Trophoblast cell (in vitro differentiated cells and primary cell): ENCODE measurements around the gene ARPC1B.
"Not testable (repeated sequence)": the region's sequence is repeated elsewhere in the genome, so short reads cannot be mapped to it uniquely, and the experiment has no call there.

Experiments used
- DNase-seq, 2 donors: peaks; one replicate each; pipeline ENCODE4 v3.0.0-alpha.2; 2016
- H2AFZ ChIP-seq: 2 replicates; pipeline ENCODE4 v1.6.1; 2013; ENCODE audit warnings: low read length, moderate library complexity, mild to moderate bottlenecking; ENCODE audit not compliant: insufficient read depth, poor library complexity
- H2AK5ac ChIP-seq: 2 replicates; pipeline ENCODE4 v1.6.1; 2013; ENCODE audit warnings: mild to moderate bottlenecking, low read length
- H2BK120ac ChIP-seq: 2 replicates; pipeline ENCODE4 v1.6.1; 2013; ENCODE audit warnings: low read length, mild to moderate bottlenecking, moderate library complexity; ENCODE audit not compliant: insufficient read depth, poor library complexity
- H2BK12ac ChIP-seq: 2 replicates; pipeline ENCODE4 v1.6.1; 2013; ENCODE audit warnings: mild to moderate bottlenecking, low read length, moderate library complexity
- H2BK5ac ChIP-seq: 2 replicates; pipeline ENCODE4 v1.6.1; 2013; ENCODE audit warnings: low read length, low read depth, moderate library complexity, mild to moderate bottlenecking; ENCODE audit not compliant: poor library complexity
- H3K14ac ChIP-seq: 2 replicates; pipeline ENCODE4 v1.6.1; 2013; ENCODE audit warnings: mild to moderate bottlenecking, low read length
- H3K18ac ChIP-seq: 2 replicates; pipeline ENCODE4 v1.6.1; 2013; ENCODE audit warnings: mild to moderate bottlenecking, low read length
- H3K23ac ChIP-seq: 2 replicates; pipeline ENCODE4 v1.6.1; 2013; ENCODE audit warnings: low read length
- H3K27ac ChIP-seq: 2 replicates; pipeline ENCODE4 v1.5.1; 2013; ENCODE audit warnings: low read depth, mild to moderate bottlenecking, inconsistent platforms, low read length, moderate library complexity
- H3K27me3 ChIP-seq: 2 replicates; pipeline ENCODE4 v1.6.1; 2013; ENCODE audit warnings: inconsistent platforms, mild to moderate bottlenecking, low read length, moderate library complexity; ENCODE audit not compliant: insufficient read depth
- H3K36me3 ChIP-seq, 2 experiments: 1 replicate in 1 of 2; 2 replicates in 1 of 2; pipeline ENCODE4 v1.6.1; 2013; ENCODE audit warnings: low read length in 2 of 2, mild to moderate bottlenecking in 2 of 2, moderate library complexity in 1 of 2; ENCODE audit not compliant: insufficient read depth in 2 of 2, control insufficient read depth in 1 of 2
- H3K4ac ChIP-seq: 2 replicates; pipeline ENCODE4 v1.6.1; 2013; ENCODE audit warnings: low read depth, mild to moderate bottlenecking, low read length, moderate library complexity
- H3K4me1 ChIP-seq, 2 experiments: 1 replicate in 1 of 2; 2 replicates in 1 of 2; pipeline ENCODE4 v1.6.1; 2013; ENCODE audit warnings: low read length in 2 of 2, mild to moderate bottlenecking in 2 of 2, moderate library complexity in 1 of 2; ENCODE audit not compliant: insufficient read depth in 2 of 2, control insufficient read depth in 1 of 2
- H3K4me2 ChIP-seq: 2 replicates; pipeline ENCODE4 v1.6.1; 2013; ENCODE audit warnings: inconsistent platforms, mild to moderate bottlenecking, low read length, moderate library complexity
- H3K4me3 ChIP-seq: 2 replicates; pipeline ENCODE4 v1.5.1; 2013; ENCODE audit warnings: mild to moderate bottlenecking, low read depth, low read length, inconsistent platforms
- H3K79me1 ChIP-seq: one replicate; pipeline ENCODE4 v1.6.1; 2013; ENCODE audit warnings: low read length
- H3K79me2 ChIP-seq: 2 replicates; pipeline ENCODE4 v1.6.1; 2013; ENCODE audit warnings: low read length, mild to moderate bottlenecking; ENCODE audit not compliant: control insufficient read depth, insufficient read depth, poor library complexity
- H3K9ac ChIP-seq: 2 replicates; pipeline ENCODE4 v1.6.1; 2013; ENCODE audit warnings: mild to moderate bottlenecking, low read length
- H3K9me3 ChIP-seq: 2 replicates; pipeline ENCODE4 v1.6.1; 2013; ENCODE audit warnings: low read depth, mild to moderate bottlenecking, control low read depth, inconsistent platforms, low read length; ENCODE audit not compliant: insufficient read depth
- H4K12ac ChIP-seq: 2 replicates; pipeline ENCODE4 v1.6.1; 2013; ENCODE audit warnings: low read depth, mild to moderate bottlenecking, low read length, moderate library complexity
- H4K8ac ChIP-seq: 2 replicates; pipeline ENCODE4 v1.6.1; 2013; ENCODE audit warnings: low read depth, mild to moderate bottlenecking, low read length, moderate library complexity
- H4K91ac ChIP-seq: one replicate; pipeline ENCODE4 v1.6.1; 2013; ENCODE audit warnings: low read depth, mild to moderate bottlenecking, low read length, moderate library complexity
- WGBS: extraction: QIAGEN DNeasy Blood & Tissue Kit; methylation state at CpG from one replicate; pipeline ENCODE4 v1.1.7; 2013; ENCODE audit warnings: missing lambda C conversion rate; ENCODE audit not compliant: insufficient read length, insufficient coverage; ENCODE audit errors: extremely low coverage; 5-methylcytosine and 5-hydroxymethylcytosine counted together

ARPC1B gene

DNA sequence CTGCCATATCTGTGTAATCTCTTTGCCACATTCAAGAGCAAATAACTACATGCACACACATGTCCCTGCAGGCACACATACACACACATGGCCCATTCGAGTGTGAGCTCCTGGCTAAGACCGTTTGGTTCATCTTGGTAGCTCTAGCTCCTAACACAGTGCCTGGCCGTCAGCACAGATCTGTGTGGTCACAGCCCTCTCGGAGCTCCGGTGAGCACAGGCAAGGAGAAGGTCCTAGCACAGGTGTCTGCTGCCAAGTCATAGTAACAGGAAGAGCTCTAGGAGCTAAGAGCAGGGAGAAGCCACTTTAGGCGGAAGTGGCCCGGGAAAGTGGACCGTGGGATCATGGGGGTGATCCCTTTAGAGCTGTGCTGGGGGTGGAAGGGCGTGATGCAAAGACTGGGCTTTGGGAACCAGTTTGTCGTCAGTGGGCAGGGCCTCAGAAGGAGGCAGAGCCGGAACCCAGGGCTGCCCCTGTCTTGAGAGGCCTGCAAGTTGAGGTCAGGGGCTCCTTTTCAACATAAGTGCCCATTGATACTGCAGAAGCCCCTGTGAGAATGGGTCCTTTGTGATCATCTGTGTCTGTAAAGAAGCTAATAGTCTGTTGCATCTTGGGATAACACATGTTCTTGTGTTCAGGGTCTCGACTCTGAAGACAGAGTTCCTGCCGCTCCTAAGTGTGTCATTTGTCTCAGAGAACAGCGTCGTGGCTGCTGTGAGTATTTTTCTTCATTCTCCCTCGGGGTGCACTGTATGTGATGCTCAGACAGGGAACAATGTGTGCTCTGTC, 16.6 kb upstream of the ARPC1B start:
- H3K79me2 ChIP-seq = no peaks in the 10 kb centered on the region
- H3K36me3 ChIP-seq = peaks cover 50 to 62% of the 10 kb centered on the region in 2 experiments
- peaks cover 3% of the 10 kb centered on the region for H3K9me3 ChIP-seq
- no peak overlapping the region for H2BK12ac ChIP-seq
- H3K23ac ChIP-seq = no peak overlapping the region
- H3K79me1 ChIP-seq = no peaks in the 10 kb centered on the region
- H3K18ac ChIP-seq = no peak overlapping the region
- no peak overlapping the region for H4K8ac ChIP-seq
- H3K4me1 ChIP-seq = no peaks in the 10 kb centered on the region
- H2BK120ac ChIP-seq = no peak overlapping the region
- WGBS = no CpG with 5 or more reads among the region's 16 CpGs
- H3K4me2 ChIP-seq = no peak overlapping the region
- H3K14ac ChIP-seq = no peak overlapping the region
- no peak overlapping the region for H3K4me3 ChIP-seq
- H2BK5ac ChIP-seq = no peak overlapping the region
- H3K27me3 ChIP-seq = no peaks in the 10 kb centered on the region
- no peak overlapping the region for H3K4ac ChIP-seq
- no peak overlapping the region for H3K9ac ChIP-seq
- no peak overlapping the region for H4K12ac ChIP-seq
- no peak overlapping the region for H3K27ac ChIP-seq
- no peak overlapping the region for H2AFZ ChIP-seq
- no peak overlapping the region for H2AK5ac ChIP-seq
- DNase-seq = no peak
- H4K91ac ChIP-seq = no peak overlapping the region

DNA sequence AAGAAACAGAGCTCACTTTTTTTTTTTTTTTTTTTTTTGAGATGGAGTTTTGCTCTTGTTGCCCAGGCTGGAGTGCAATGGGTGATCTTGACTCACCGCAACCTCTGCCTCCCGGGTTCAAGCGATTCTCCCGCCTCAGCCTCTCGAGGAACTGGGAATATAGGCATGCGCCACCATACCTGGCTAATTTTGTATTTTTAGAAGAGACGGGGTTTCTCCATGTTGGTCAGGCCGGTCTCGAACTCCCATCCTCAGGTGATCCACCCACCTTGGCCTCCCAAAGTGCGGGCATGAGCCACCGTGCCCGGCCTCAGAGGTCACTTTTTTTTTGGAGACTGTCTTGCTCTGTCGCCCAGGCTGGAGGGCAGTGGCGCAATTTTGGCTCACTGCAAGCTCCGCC, 16.0 kb upstream of the ARPC1B start:
- H3K36me3 ChIP-seq = peaks cover 49 to 62% of the 10 kb centered on the region in 2 experiments
- not testable (repeated sequence) for H3K79me2 ChIP-seq, DNase-seq, H4K91ac ChIP-seq, H2AFZ ChIP-seq, H2BK5ac ChIP-seq, H3K27me3 ChIP-seq, H3K9ac ChIP-seq, H3K23ac ChIP-seq, H3K18ac ChIP-seq, H3K27ac ChIP-seq, H4K12ac ChIP-seq, H2BK12ac ChIP-seq, H3K4ac ChIP-seq, H4K8ac ChIP-seq, H3K9me3 ChIP-seq, H3K4me2 ChIP-seq, H3K4me1 ChIP-seq, H3K79me1 ChIP-seq, H3K14ac ChIP-seq, H2AK5ac ChIP-seq, H2BK120ac ChIP-seq, H3K4me3 ChIP-seq
- no CpG with 5 or more reads among the region's 15 CpGs for WGBS

DNA sequence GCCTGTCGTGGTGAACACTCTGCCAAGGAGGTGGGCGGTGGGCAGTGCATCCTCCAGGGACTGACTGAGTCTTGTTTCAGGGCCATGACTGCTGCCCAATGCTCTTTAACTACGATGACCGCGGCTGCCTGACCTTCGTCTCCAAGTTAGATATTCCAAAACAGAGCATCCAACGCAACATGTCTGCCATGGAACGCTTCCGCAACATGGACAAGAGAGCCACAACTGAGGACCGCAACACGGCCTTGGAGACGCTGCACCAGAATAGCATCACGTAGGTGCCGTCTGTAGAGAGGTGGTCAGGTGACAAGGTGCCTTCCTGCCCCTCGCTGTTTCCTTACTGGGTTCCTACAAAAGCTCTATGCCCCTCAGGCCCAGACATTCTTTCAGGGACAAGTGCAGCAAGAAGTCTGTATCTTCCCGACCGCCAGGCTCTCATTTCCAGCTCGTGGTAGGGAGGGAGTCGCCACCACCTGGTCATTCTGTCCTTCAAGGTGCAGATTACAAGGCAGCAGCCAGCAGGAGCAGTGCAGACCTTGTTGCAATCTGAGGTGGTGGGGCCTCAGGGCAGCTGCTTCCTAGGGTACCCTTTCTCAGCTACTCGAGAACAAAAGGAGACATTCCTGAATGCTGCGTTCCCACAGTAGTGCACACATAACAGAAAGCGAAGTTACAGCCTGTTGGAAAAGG, 14.9 kb upstream of the ARPC1B start:
- H3K4me2 ChIP-seq = no peak overlapping the region
- H3K4me1 ChIP-seq = no peaks in the 10 kb centered on the region
- no peak overlapping the region for H2AK5ac ChIP-seq
- H3K18ac ChIP-seq = no peak overlapping the region
- no CpG with 5 or more reads among the region's 22 CpGs for WGBS
- no peak overlapping the region for H2AFZ ChIP-seq
- no peak overlapping the region for H3K9ac ChIP-seq
- no peak overlapping the region for H2BK5ac ChIP-seq
- H3K27ac ChIP-seq = no peak overlapping the region
- H3K4me3 ChIP-seq = no peak overlapping the region
- peaks cover 3% of the 10 kb centered on the region for H3K9me3 ChIP-seq
- no peak for DNase-seq
- H3K79me1 ChIP-seq = no peaks in the 10 kb centered on the region
- H3K36me3 ChIP-seq = peaks cover 49 to 62% of the 10 kb centered on the region in 2 experiments
- H4K8ac ChIP-seq = no peak overlapping the region
- H3K4ac ChIP-seq = no peak overlapping the region
- H3K14ac ChIP-seq = no peak overlapping the region
- no peaks in the 10 kb centered on the region for H3K27me3 ChIP-seq
- H4K91ac ChIP-seq = no peak overlapping the region
- no peak overlapping the region for H3K23ac ChIP-seq
- H3K79me2 ChIP-seq = no peaks in the 10 kb centered on the region
- H2BK120ac ChIP-seq = no peak overlapping the region
- H2BK12ac ChIP-seq = no peak overlapping the region
- H4K12ac ChIP-seq = no peak overlapping the region

DNA sequence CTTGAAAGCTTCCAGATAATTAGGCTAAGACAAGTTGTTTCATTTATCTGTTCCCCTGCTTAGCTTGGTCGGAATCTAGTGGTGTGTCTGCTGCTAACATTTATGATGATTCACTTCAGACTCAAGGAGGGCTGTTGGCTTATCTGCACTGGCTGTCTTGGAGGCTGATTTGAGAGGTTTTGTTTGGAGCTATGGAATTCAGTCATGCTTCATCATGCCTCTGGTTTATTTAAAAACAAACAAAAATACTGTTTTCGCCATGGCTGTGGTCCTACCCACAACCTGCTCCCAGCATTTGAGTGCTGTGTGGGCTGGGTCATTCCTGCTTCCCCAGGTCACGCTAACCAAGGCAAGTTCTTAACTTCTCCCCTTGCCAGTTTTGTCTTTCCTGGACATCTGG, 11.7 kb upstream of the ARPC1B start:
- Histone ChIP-seq H2BK12ac (no peak overlapping the region), H3K14ac (no peak overlapping the region), H3K4me1 (no peaks in the 10 kb centered on the region), H3K4ac (no peak overlapping the region), H3K36me3 (peaks cover 58 to 70% of the 10 kb centered on the region in 2 experiments), H3K9me3 (peaks cover 3% of the 10 kb centered on the region), H3K79me2 (no peaks in the 10 kb centered on the region), H3K27me3 (no peaks in the 10 kb centered on the region), H4K91ac (no peak overlapping the region), H2AK5ac (no peak overlapping the region), H3K27ac (no peak overlapping the region), H3K23ac (no peak overlapping the region), H4K8ac (no peak overlapping the region), H4K12ac (no peak overlapping the region), H2BK5ac (no peak overlapping the region), H3K9ac (no peak overlapping the region), H3K4me3 (no peak overlapping the region), H3K79me1 (no peaks in the 10 kb centered on the region), H3K4me2 (no peak overlapping the region), H2BK120ac (no peak overlapping the region), H3K18ac (no peak overlapping the region), H2AFZ (no peak overlapping the region)
- peak; percentile 60 to 68 for DNase-seq
- no CpG with 5 or more reads among the region's 3 CpGs for WGBS
